ENCODE measurements around the gene FN1. TPM values are rescaled to one million over a fixed set of nuclear protein-coding genes. Genes with fewer than 3 reads are reported as not detected.

The FN1 gene
- total and polyA plus RNA-seq, 9 donors = 96.3 to 979 (median 287) TPM

DNA sequence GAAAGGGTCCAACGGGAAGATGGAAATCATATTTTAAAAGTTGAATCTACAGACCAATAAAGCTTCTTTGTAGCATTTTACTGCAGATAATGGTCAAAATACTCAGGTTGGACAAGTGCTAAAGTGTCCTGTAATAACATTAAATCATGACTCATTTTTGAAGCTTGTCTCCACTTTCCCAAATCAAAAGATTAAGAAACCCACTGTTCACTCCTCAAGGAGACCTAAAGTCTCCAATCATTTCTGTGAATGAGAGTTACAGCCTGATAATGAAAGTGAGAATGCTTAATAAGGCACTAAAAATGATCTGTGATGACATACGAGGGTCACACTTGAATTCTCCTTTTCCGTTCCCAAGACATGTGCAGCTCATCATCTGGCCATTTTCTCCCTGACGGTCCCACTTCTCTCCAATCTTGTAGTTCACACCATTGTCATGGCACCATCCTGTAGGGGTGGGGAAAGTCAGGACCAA, 70.6 kb downstream of the FN1 start:
- WGBS, 3 donors = 87 to 91% (median 88%) methylated on average over 4 of the region's 4 CpGs
- no peaks in the 10 kb centered on the region for H3K4me1 ChIP-seq (ENCODE audit: insufficient read depth)
- H3K4me3 ChIP-seq = no peak overlapping the region
- no peak for TF ChIP-seq POLR2A (IDR thresholded peaks at IDR 0.05)
- no peak for TF ChIP-seq EP300 (IDR thresholded peaks at IDR 0.05)
- TF ChIP-seq, protein P1, sequence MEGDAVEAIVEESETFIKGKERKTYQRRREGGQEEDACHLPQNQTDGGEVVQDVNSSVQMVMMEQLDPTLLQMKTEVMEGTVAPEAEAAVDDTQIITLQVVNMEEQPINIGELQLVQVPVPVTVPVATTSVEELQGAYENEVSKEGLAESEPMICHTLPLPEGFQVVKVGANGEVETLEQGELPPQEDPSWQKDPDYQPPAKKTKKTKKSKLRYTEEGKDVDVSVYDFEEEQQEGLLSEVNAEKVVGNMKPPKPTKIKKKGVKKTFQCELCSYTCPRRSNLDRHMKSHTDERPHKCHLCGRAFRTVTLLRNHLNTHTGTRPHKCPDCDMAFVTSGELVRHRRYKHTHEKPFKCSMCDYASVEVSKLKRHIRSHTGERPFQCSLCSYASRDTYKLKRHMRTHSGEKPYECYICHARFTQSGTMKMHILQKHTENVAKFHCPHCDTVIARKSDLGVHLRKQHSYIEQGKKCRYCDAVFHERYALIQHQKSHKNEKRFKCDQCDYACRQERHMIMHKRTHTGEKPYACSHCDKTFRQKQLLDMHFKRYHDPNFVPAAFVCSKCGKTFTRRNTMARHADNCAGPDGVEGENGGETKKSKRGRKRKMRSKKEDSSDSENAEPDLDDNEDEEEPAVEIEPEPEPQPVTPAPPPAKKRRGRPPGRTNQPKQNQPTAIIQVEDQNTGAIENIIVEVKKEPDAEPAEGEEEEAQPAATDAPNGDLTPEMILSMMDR (IDR thresholded peaks at IDR 0.05) = no peak
- H3K9me3 ChIP-seq = no peaks in the 10 kb centered on the region
- H3K27me3 ChIP-seq = no peaks in the 10 kb centered on the region
- H3K27ac ChIP-seq = no peak overlapping the region
- intact Hi-C loops (cut with DNase I) = no loop called here
- DNase-seq = no peak
- no peaks in the 10 kb centered on the region for H3K36me3 ChIP-seq

DNA sequence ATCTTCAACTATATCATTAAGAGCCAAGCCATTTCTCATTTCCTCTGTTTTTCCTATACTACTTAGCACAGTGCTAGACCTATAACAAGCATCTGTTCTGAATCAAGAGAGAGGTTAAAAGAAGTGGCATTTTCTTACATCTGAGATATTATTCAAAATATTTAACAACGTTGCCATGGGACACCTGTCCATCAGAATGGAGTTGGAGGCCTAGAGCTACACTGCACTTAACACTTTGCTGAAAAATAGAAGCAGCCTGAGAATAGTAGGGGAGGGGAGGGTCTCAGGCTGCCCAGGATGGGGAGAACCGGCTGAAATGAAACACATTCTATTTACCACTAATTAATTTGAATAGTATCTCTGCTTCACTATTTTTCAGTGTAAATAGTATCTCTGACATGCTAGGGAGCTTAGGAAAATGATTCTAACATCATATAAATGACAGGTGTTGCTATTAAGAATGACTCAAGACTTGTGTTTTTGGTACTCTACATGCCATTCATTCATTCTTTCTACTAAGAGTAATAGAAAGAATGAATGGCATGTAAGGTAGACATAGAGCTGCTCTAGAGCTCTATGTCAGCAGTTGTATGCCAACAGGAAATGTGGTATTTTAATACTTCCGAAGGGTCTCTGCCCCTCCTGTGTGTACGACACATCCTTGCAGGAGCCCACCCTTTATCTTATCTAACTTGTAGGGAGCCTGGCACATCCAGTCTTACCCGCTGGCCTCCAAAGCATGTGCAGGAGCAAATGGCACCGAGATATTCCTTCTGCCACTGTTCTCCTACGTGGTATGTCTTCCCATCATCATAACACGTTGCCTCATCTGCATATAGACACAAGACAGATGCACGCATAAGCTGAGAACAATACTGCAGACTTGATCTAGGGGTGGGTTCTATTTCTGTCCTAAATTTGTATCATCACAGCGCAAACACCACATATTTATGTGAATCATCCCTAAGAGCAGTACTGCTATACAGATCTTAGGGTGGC, 71.4 kb downstream of the FN1 start:
- H3K27ac ChIP-seq = no peak overlapping the region
- intact Hi-C loops (cut with DNase I) = no loop called here
- no peaks in the 10 kb centered on the region for H3K36me3 ChIP-seq

DNA sequence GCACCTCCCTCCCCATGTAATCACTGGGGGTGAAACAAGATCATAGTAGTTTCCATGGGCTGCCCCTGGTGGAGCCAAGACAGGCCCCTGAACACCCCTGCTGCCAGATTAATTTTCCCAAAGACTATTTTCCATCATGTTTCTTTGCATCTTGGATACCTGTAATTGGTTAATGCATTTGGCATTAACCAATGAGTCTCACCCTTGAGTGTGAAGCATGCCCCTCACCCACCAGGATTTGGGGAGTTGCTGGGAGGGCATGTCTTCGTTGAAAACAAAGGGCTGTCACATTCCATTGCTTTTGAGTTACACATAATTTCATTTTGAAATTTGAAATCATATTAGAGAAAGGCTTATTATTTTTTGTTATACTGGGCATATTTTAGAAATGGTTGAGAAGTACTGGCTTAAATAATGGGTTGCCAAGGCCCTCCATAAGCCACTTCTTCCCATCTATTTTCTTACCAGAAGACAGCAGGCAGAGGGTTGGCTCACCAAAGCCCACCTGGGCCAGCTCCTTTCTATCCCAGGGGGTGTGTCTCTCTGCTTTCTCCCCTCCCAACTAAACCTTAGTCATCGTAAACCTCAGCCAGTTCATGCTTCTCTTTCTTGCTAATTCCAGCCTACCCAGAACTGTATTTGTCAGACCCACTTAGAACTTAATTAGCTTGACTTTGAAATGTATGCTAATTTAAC, 72.3 kb downstream of the FN1 start:
- Histone ChIP-seq H3K4me1 (ENCODE audit: insufficient read depth) (no peaks in the 10 kb centered on the region), H3K4me3 (no peak overlapping the region), H3K27ac (no peak overlapping the region), H3K27me3 (no peaks in the 10 kb centered on the region), H3K9me3 (no peaks in the 10 kb centered on the region), H3K36me3 (no peaks in the 10 kb centered on the region)
- intact Hi-C loops (cut with DNase I) = no loop called here
- DNase-seq = no peak
- 75 to 84% (median 77%) methylated on average over 2 of the region's 2 CpGs for WGBS, 3 donors
- TF ChIP-seq POLR2A (IDR thresholded peaks at IDR 0.05) = no peak
- TF ChIP-seq EP300 (IDR thresholded peaks at IDR 0.05) = no peak

More for the DNA sequence above, 71.4 kb downstream of the FN1 start:
- Histone ChIP-seq H3K4me3 (no peak overlapping the region), H3K9me3 (no peaks in the 10 kb centered on the region), H3K27me3 (no peaks in the 10 kb centered on the region), H3K4me1 (ENCODE audit: insufficient read depth) (no peaks in the 10 kb centered on the region)
- no peak for DNase-seq
- TF ChIP-seq EP300 (IDR thresholded peaks at IDR 0.05) (no peak), POLR2A (IDR thresholded peaks at IDR 0.05) (no peak)
- TF ChIP-seq, protein P1 (IDR thresholded peaks at IDR 0.05) = no peak
- WGBS, 3 donors = 87 to 92% (median 88%) methylated on average over 10 of the region's 10 CpGs

DNA sequence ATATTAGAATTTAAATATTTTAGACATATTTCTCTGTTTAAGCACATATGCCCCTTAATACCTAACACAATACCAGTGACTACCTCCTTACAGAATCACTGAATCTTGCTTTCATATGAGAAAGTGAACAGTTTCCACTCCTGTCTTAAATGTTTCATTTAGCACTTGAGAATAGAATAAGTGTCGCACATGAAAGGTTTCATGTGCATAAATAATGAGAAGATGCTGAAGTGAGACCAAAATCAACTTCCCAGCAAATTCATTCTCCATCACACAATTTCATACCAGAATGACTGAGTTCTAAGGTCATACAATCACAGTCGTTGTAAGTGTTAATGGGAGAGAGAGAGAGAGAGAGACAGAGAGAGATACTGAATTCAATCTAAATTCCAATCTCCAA, 72.8 kb downstream of the FN1 start:
- no peak for DNase-seq
- no peaks in the 10 kb centered on the region for H3K36me3 ChIP-seq
- TF ChIP-seq, protein P1 (IDR thresholded peaks at IDR 0.05) = no peak
- TF ChIP-seq EP300 (IDR thresholded peaks at IDR 0.05) (no peak), POLR2A (IDR thresholded peaks at IDR 0.05) (no peak)
- no peaks in the 10 kb centered on the region for H3K4me1 ChIP-seq (ENCODE audit: insufficient read depth)
- intact Hi-C loops (cut with DNase I) = no loop called here
- no peak overlapping the region for H3K4me3 ChIP-seq
- H3K9me3 ChIP-seq = no peaks in the 10 kb centered on the region
- no peaks in the 10 kb centered on the region for H3K27me3 ChIP-seq
- WGBS, 3 donors = 74 to 91% (median 78%) methylated on average over 2 of the region's 2 CpGs
- H3K27ac ChIP-seq = no peak overlapping the region
